GM23338 (cell line): ENCODE data around the gene HAPLN3. TPM values are rescaled to one million over a fixed set of nuclear protein-coding genes. Genes with fewer than 3 reads are reported as not detected.

Source experiments
- ATAC-seq: fragments of 200-7000 bp; cut with Tn5 transposase; 3 replicates; pipeline ENCODE4 v1.9.1; 2020
- DNase-seq: peaks from one replicate; pipeline ENCODE4 v3.0.0-alpha.2; 2015; ENCODE audit warnings: low spot score
- H2AFZ ChIP-seq: fragments of 200-600 bp; sonication (generic); 2 replicates; pipeline ENCODE4 v1.8.0; 2016; ENCODE audit warnings: antibody characterized with exemption, mild to moderate bottlenecking, moderate library complexity
- H3F3A ChIP-seq: fragments of 200-600 bp; sonication (generic); replicated peaks from 2 replicates; pipeline ENCODE4 v1.8.0; 2017; ENCODE audit warnings: antibody characterized with exemption, mixed run types, low read depth
- H3K27ac ChIP-seq: fragments of 200-600 bp; sonication (generic); 2 replicates; pipeline ENCODE4 v1.6.1; 2016; ENCODE audit warnings: low read depth
- H3K27me3 ChIP-seq: fragments of 200-600 bp; sonication (generic); 2 replicates; pipeline ENCODE4 v1.8.0; 2016; ENCODE audit warnings: mild to moderate bottlenecking, mixed run types, moderate library complexity; ENCODE audit not compliant: insufficient read depth
- H3K36me3 ChIP-seq: fragments of 200-600 bp; sonication (generic); 2 replicates; pipeline ENCODE4 v1.8.0; 2016; ENCODE audit warnings: mild to moderate bottlenecking; ENCODE audit not compliant: insufficient read depth
- H3K4me1 ChIP-seq: fragments of 200-600 bp; sonication (generic); 2 replicates; pipeline ENCODE4 v1.8.0; 2016; ENCODE audit warnings: mild to moderate bottlenecking, moderate library complexity; ENCODE audit not compliant: insufficient read depth
- H3K4me2 ChIP-seq: fragments of 200-600 bp; sonication (generic); 2 replicates; pipeline ENCODE4 v1.7.1; 2017; ENCODE audit warnings: mixed run types
- H3K4me3 ChIP-seq: fragments of 200-600 bp; sonication (generic); 2 replicates; pipeline ENCODE4 v1.6.1; 2016; ENCODE audit warnings: mixed run types
- H3K79me2 ChIP-seq: fragments of 200-600 bp; sonication (generic); replicated peaks from 2 replicates; pipeline ENCODE4 v1.8.0; 2017; ENCODE audit warnings: mild to moderate bottlenecking; ENCODE audit not compliant: insufficient read depth
- H3K9me2 ChIP-seq: fragments of 200-600 bp; sonication (generic); 2 replicates; pipeline ENCODE4 v1.8.0; 2017; ENCODE audit not compliant: insufficient read depth
- H4K20me1 ChIP-seq: fragments of 200-600 bp; sonication (generic); replicated peaks from 2 replicates; pipeline ENCODE4 v1.8.0; 2017; ENCODE audit warnings: mild to moderate bottlenecking; ENCODE audit not compliant: insufficient read depth
- H3K27ac Mint-ChIP-seq: 2 replicates; pipeline ENCODE4 v1.8.0; 2020; ENCODE audit warnings: inconsistent platforms, mild to moderate bottlenecking, moderate library complexity, mixed read lengths
- H3K27me3 Mint-ChIP-seq: 3 replicates; pipeline ENCODE4 v1.8.0; 2022; ENCODE audit warnings: low read depth, mild to moderate bottlenecking, moderate library complexity, mixed read lengths, inconsistent platforms; ENCODE audit not compliant: insufficient read depth, poor library complexity
- H3K36me3 Mint-ChIP-seq: 3 replicates; pipeline ENCODE4 v1.8.0; 2021; ENCODE audit warnings: low read depth, mild to moderate bottlenecking, inconsistent platforms, moderate library complexity, mixed read lengths
- H3K4me1 Mint-ChIP-seq: 3 replicates; pipeline ENCODE4 v1.8.0; 2020; ENCODE audit warnings: mild to moderate bottlenecking, inconsistent platforms, mixed read lengths
- H3K4me3 Mint-ChIP-seq: 3 replicates; pipeline ENCODE4 v1.8.0; 2021; ENCODE audit warnings: moderate library complexity, mild to moderate bottlenecking, inconsistent platforms, mixed read lengths
- H3K9me3 Mint-ChIP-seq: 3 replicates; pipeline ENCODE4 v1.8.0; 2020; ENCODE audit warnings: moderate library complexity, mild to moderate bottlenecking, inconsistent platforms, mixed read lengths
- EZH2 ChIP-seq: fragments of 200-600 bp; sonication (generic); IDR thresholded peaks from one replicate; pipeline ENCODE4 v1.8.0; 2017; ENCODE audit warnings: antibody characterized with exemption, mild to moderate bottlenecking, low read depth; ENCODE audit not compliant: unreplicated experiment
- EZH2phosphoT487 ChIP-seq: fragments of 200-600 bp; sonication (generic); IDR thresholded peaks from one replicate; pipeline ENCODE4 v1.8.1; 2018; ENCODE audit warnings: antibody characterized with exemption; ENCODE audit not compliant: unreplicated experiment
- JUNB ChIP-seq: IDR thresholded peaks from one replicate; pipeline ENCODE4 v1.6.1; 2016; ENCODE audit warnings: antibody characterized with exemption; ENCODE audit not compliant: unreplicated experiment
- NANOG ChIP-seq: IDR thresholded peaks from 2 replicates; pipeline ENCODE4 v1.6.1; 2016; ENCODE audit warnings: antibody characterized with exemption, borderline replicate concordance
- POLR2AphosphoS5 ChIP-seq: IDR thresholded peaks from 2 replicates; pipeline ENCODE4 v1.6.1; 2016; ENCODE audit warnings: antibody characterized with exemption, low read depth
- STAT1 ChIP-seq: IDR thresholded peaks from one replicate; pipeline ENCODE4 v1.6.1; 2016; ENCODE audit warnings: antibody characterized with exemption; ENCODE audit not compliant: unreplicated experiment
- ZNF114 ChIP-seq: fragments of 250-450 bp; sonication (Bioruptor Pico); IDR thresholded peaks from 2 replicates; pipeline ENCODE4 v1.5.0; 2020; ENCODE audit warnings: mild to moderate bottlenecking, moderate library complexity
- ZNF331 ChIP-seq: fragments of 250-450 bp; sonication (Bioruptor Pico); IDR thresholded peaks from 2 replicates; pipeline ENCODE4 v1.5.0; 2020; ENCODE audit warnings: low read depth, mild to moderate bottlenecking, moderate library complexity
- polyA plus RNA-seq: library from polyadenylated mRNA; unstranded; fragments of >200 nt; fragmentation: Nextera tagmentation; extraction: Ambion mirVana; gene quantifications from 2 replicates; pipeline ENCODE4 v1.2.1, GENCODE V29; 2016
- total RNA-seq: library from RNA; depleted of rRNA; stranded (reverse); fragments of >200 nt; shearing (Covaris generic); gene quantifications from 2 replicates; pipeline ENCODE4 v1.2.3, GENCODE V29; 2014
- TF ChIP-seq, protein P1 (sequence below): IDR thresholded peaks from one replicate; pipeline ENCODE4 v1.6.1; 2018; ENCODE audit warnings: antibody characterized with exemption; ENCODE audit not compliant: unreplicated experiment
- TF ChIP-seq, protein P2 (sequence below), 2 experiments: fragments of 200-600 bp in 1 of 2; sonication (generic) in 1 of 2; conservative IDR thresholded peaks; 2 replicates each; pipeline versions ENCODE4 v1.5.1 to v1.6.1; 2016 to 2017; ENCODE audit warnings: antibody characterized with exemption in 2 of 2, low read depth in 2 of 2, mild to moderate bottlenecking in 2 of 2, moderate library complexity in 1 of 2
- TF ChIP-seq, protein P3 (sequence below): IDR thresholded peaks from 2 replicates; pipeline ENCODE4 v1.6.1; 2016; ENCODE audit warnings: antibody characterized with exemption

HAPLN3 gene
- total and polyA plus RNA-seq, 2 experiments from 2014 or later = 22.7 to 62.6 TPM

DNA sequence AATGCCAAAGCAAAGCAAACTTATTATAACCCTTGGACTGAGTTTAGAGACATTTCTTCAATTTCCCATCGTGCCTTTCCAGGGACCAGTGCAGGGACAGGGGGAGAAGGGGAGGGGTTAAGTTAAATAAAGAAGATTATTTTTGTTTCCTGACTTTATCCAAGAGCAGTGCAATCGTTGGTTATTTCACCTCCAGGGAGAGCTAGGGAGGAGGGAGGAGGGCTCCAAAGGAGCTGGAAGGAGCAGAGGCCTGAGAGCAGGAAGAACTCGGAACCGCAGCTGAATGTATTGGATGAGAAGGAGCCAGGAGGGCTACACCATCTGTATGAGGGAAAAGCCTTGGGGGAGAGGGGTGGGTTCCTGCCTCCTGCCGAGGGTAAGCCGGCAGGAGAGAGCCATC, 20.7 kb downstream of the HAPLN3 start:
- Histone ChIP-seq H3K27ac (no peak overlapping the region), H3K4me2 (no peak overlapping the region), H3K4me3 (no peak overlapping the region), H4K20me1 (no peaks in the 10 kb centered on the region), H3K27me3 (no peaks in the 10 kb centered on the region), H3F3A (no peaks in the 10 kb centered on the region), H2AFZ (no peak overlapping the region), H3K79me2 (no peaks in the 10 kb centered on the region), H3K9me2 (no peaks in the 10 kb centered on the region), H3K4me1 (peaks cover 6% of the 10 kb centered on the region; the same call in 1 of the 2 replicates), H3K36me3 (no peaks in the 10 kb centered on the region)
- ATAC-seq = peak; percentile 7; the same call in 1 of the 3 replicates
- no peak overlapping the region for H3K4me3 Mint-ChIP-seq
- H3K9me3 Mint-ChIP-seq = peaks cover 4% of the 10 kb centered on the region; the same call in 1 of the 3 replicates
- no peak for DNase-seq
- peaks cover 22% of the 10 kb centered on the region for H3K27me3 Mint-ChIP-seq
- peaks cover 17% of the 10 kb centered on the region; the same call in 2 of the 3 replicates for H3K36me3 Mint-ChIP-seq
- H3K27ac Mint-ChIP-seq = peak overlapping the region; percentile 8; the same call in 1 of the 2 replicates
- peaks cover 14% of the 10 kb centered on the region for H3K4me1 Mint-ChIP-seq
- no peak for TF ChIP-seq NANOG

DNA sequence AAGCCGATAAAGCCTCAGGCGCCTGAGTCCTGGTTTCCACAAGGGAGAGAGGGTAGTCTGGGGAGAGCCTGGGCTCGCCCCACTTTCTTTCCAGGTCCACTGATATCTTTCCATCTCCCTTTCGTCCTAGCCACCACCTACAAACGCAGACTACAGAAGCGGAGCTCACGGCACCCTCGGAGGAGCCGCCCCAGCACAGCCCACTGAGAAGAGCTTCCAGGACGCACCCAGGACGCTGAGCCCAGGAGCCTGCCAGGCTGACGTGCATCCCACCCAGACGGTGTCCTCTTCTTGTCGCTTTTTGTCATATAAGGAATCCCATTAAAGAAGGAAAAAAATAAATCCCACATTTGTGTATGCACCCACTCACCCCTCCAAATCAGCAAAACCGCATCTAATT, 21.1 kb downstream of the HAPLN3 start:
- Mint-ChIP-seq H3K4me3 (no peak overlapping the region), H3K36me3 (peaks cover 17% of the 10 kb centered on the region; the same call in 2 of the 3 replicates), H3K9me3 (peaks cover 4% of the 10 kb centered on the region; the same call in 1 of the 3 replicates), H3K4me1 (peaks cover 14% of the 10 kb centered on the region), H3K27ac (peak overlapping the region; percentile 8; the same call in 1 of the 2 replicates), H3K27me3 (peaks cover 22% of the 10 kb centered on the region)
- ATAC-seq (no peak), DNase-seq (no peak)
- Histone ChIP-seq H3K27ac (no peak overlapping the region), H3K27me3 (no peaks in the 10 kb centered on the region), H3K4me3 (no peak overlapping the region), H3K4me1 (peaks cover 6% of the 10 kb centered on the region; the same call in 1 of the 2 replicates), H3K79me2 (no peaks in the 10 kb centered on the region), H4K20me1 (no peaks in the 10 kb centered on the region), H3F3A (no peaks in the 10 kb centered on the region), H2AFZ (no peak overlapping the region), H3K9me2 (no peaks in the 10 kb centered on the region), H3K36me3 (no peaks in the 10 kb centered on the region), H3K4me2 (no peak overlapping the region)
- no peak for TF ChIP-seq POLR2AphosphoS5
- no peak for TF ChIP-seq EZH2phosphoT487
- no peak for TF ChIP-seq EZH2
- TF ChIP-seq, protein P1, sequence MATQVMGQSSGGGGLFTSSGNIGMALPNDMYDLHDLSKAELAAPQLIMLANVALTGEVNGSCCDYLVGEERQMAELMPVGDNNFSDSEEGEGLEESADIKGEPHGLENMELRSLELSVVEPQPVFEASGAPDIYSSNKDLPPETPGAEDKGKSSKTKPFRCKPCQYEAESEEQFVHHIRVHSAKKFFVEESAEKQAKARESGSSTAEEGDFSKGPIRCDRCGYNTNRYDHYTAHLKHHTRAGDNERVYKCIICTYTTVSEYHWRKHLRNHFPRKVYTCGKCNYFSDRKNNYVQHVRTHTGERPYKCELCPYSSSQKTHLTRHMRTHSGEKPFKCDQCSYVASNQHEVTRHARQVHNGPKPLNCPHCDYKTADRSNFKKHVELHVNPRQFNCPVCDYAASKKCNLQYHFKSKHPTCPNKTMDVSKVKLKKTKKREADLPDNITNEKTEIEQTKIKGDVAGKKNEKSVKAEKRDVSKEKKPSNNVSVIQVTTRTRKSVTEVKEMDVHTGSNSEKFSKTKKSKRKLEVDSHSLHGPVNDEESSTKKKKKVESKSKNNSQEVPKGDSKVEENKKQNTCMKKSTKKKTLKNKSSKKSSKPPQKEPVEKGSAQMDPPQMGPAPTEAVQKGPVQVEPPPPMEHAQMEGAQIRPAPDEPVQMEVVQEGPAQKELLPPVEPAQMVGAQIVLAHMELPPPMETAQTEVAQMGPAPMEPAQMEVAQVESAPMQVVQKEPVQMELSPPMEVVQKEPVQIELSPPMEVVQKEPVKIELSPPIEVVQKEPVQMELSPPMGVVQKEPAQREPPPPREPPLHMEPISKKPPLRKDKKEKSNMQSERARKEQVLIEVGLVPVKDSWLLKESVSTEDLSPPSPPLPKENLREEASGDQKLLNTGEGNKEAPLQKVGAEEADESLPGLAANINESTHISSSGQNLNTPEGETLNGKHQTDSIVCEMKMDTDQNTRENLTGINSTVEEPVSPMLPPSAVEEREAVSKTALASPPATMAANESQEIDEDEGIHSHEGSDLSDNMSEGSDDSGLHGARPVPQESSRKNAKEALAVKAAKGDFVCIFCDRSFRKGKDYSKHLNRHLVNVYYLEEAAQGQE = no peak
- TF ChIP-seq, protein P2, sequence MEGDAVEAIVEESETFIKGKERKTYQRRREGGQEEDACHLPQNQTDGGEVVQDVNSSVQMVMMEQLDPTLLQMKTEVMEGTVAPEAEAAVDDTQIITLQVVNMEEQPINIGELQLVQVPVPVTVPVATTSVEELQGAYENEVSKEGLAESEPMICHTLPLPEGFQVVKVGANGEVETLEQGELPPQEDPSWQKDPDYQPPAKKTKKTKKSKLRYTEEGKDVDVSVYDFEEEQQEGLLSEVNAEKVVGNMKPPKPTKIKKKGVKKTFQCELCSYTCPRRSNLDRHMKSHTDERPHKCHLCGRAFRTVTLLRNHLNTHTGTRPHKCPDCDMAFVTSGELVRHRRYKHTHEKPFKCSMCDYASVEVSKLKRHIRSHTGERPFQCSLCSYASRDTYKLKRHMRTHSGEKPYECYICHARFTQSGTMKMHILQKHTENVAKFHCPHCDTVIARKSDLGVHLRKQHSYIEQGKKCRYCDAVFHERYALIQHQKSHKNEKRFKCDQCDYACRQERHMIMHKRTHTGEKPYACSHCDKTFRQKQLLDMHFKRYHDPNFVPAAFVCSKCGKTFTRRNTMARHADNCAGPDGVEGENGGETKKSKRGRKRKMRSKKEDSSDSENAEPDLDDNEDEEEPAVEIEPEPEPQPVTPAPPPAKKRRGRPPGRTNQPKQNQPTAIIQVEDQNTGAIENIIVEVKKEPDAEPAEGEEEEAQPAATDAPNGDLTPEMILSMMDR (conservative IDR thresholded peaks at IDR 0.05; ENCODE audit: low read depth in 2 of 2) = no peak
- TF ChIP-seq, protein P3, sequence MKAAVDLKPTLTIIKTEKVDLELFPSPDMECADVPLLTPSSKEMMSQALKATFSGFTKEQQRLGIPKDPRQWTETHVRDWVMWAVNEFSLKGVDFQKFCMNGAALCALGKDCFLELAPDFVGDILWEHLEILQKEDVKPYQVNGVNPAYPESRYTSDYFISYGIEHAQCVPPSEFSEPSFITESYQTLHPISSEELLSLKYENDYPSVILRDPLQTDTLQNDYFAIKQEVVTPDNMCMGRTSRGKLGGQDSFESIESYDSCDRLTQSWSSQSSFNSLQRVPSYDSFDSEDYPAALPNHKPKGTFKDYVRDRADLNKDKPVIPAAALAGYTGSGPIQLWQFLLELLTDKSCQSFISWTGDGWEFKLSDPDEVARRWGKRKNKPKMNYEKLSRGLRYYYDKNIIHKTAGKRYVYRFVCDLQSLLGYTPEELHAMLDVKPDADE = no peak
- TF ChIP-seq JUNB = no peak
- no peak for TF ChIP-seq ZNF331
- no peak for TF ChIP-seq STAT1
- no peak for TF ChIP-seq ZNF114 (CRISPR knock-in tag)
